HG02678 (cell line): ENCODE results near the gene OBSCN.

Experiments
- ATAC-seq: cut with Tn5 transposase; IDR thresholded peaks from one replicate; pipeline ENCODE4 v1.9.1; 2021; ENCODE audit warnings: mild to moderate bottlenecking, moderate library complexity; ENCODE audit not compliant: unreplicated experiment

OBSCN gene

GRCh38 chr1:228336308-228337030 lies 128.6 kb downstream of the OBSCN start:
- ATAC-seq: no peak

- ATAC-seq: no peak
These were observed 129.3 kb downstream of the OBSCN start for GRCh38 chr1:228337031-228337564.

GRCh38 chr1:228337711-228338520 lies 130.1 kb downstream of the OBSCN start:
- ATAC-seq: no peak

DNA sequence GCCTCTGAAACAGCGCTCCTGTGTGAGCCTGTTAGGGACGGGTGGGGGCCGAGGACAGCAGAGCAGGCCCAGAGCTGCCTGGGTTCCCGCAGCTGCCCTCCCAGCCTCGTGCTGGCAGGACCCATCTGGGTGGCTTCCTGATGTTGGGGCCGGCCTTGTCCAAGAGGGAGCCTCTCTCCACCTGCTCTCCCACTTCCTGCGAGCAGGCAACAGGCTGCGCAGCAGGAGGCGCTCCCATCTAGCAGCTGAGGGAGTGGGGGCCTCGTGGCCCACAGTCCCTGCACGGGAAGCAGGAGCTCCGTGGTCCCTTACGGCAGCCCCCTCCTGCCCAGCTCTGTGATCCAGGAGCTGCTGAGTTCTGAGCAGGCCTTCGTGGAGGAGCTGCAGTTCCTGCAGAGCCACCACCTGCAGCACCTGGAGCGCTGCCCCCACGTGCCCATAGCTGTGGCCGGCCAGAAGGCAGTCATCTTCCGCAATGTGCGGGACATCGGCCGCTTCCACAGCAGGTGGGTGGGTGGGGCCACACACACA lies 130.7 kb downstream of the OBSCN start:
- no peak for ATAC-seq

- no peak for ATAC-seq
These were observed 131.3 kb downstream of the OBSCN start for GRCh38 chr1:228339059-228339704.

DNA sequence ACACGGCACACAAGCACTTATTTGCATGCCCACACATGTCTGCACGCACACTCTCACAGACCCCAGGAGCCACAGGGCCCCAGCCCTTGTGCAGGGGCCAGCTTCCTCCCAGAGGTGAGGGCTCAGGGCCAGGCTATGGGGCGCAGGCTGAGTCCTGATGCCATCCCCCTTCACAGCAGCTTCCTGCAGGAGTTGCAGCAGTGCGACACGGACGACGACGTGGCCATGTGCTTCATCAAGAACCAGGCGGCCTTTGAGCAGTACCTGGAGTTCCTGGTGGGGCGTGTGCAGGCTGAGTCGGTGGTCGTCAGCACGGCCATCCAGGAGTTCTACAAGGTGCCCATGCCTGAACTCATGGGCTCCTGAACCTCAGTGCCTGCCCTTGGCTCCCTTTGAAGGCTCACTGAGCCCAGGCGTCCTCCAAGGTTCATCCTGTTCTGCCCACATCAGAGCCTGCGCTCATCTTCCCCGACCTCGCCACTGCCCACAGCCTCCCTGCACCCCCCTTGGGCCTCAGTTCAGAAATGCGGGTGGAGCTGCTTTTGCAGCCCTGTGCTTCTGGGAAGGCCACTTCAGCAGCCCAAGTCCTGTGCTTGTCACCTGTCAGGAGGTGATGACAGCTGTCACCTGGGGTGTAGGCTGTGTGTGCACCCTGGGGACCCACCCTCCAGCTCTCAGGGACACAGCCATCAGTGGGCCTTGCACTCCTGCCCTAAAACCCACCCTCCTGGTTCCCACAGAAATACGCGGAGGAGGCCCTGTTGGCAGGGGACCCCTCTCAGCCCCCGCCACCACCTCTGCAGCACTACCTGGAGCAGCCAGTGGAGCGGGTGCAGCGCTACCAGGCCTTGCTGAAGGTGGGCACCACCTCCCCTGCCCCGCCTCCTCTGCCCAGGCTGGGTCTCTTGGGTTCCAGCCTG lies 132.2 kb downstream of the OBSCN start:
- no peak for ATAC-seq

DNA sequence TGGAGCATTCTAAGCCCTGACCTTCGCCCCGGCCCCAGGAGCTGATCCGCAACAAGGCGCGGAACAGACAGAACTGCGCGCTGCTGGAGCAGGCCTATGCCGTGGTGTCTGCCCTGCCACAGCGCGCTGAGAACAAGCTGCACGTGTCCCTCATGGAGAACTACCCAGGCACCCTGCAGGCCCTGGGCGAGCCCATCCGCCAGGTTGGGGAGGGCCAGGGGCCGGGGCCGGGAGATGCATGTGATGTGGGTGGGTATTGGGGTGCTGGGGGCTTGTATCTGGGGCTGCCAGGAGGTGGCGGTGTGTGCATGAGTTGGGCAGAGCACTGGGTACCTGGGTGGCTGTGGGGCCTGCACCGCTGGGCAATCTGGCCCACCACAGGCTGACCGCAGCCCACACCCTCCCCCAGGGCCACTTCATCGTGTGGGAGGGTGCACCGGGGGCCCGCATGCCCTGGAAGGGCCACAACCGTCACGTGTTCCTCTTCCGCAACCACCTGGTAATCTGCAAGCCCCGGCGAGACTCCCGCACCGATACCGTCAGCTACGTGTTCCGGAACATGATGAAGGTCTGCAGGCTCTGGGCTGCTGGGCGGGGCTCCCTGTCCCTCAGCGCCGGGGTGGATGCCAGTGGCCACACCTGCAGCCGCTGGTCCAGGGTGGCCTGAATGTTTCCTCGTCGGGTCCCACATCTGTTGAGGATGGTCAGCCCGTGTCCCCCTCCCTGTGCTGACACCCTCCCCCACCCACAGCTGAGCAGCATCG lies 133.0 kb downstream of the OBSCN start:
- ATAC-seq: no peak

GRCh38 chr1:228341450-228341813 lies 133.6 kb downstream of the OBSCN start:
- ATAC-seq: no peak

DNA sequence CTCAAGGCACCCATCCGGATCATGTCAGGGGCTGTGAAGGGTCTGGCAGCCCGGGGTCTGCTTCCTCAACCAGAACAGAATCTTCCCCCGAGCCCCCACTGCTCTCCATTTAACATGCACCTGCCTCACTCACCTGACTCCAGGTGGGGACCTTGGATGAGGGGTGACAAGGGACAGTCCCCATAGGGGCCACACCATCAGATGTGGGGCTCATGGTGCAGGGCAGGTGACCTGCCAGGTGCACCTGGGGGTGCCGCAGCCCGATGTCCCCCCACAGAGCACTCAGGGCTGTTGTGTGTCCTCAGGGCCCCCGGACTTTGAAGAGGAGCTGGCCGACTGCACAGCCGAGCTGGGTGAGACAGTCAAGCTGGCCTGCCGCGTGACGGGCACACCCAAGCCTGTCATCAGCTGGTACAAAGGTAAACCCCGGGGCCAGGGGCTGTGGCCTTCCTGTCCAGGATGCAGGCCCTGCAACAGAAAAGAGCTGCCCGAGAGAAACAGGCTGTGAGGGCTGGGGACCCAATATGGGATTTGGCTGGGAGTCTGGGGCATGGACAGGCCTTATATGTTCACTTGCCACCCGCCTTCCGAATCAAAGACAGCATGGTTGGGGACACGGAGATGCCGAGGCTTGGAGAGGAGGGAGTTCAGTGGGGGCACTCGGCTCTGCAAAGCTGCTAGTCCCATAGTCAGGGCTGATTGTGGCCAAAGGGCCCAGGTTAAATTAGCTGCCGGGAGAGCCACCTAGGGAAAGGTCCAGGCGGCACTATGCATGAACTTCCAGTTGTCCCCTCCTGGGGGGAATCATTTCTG lies 134.2 kb downstream of the OBSCN start:
- no peak for ATAC-seq

- no peak for ATAC-seq
These were observed 134.9 kb downstream of the OBSCN start for GRCh38 chr1:228342627-228343190.

DNA sequence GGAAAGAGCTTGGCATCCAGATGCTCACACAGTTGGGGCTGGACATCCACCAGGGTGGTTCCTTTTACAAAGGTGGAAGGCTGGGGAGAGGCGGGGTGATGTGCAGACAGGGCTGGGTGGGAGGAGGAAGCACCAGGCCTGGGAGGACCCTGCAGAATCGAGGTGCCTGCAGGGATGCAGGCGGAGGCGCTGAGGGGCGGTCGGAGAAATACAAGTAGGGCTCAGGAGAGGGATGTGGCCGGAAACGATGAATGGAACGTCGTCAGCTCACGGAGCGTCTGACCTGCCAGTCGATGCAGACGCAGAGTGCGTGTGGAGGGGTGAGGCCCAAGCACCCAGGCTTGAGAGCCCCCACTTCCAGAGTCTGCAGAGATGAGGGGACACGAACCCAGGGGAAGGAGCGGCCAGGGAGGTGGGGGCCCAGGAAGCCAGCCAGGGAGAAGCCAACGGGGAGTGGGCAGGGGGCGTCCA lies 135.4 kb downstream of the OBSCN start:
- ATAC-seq: no peak

DNA sequence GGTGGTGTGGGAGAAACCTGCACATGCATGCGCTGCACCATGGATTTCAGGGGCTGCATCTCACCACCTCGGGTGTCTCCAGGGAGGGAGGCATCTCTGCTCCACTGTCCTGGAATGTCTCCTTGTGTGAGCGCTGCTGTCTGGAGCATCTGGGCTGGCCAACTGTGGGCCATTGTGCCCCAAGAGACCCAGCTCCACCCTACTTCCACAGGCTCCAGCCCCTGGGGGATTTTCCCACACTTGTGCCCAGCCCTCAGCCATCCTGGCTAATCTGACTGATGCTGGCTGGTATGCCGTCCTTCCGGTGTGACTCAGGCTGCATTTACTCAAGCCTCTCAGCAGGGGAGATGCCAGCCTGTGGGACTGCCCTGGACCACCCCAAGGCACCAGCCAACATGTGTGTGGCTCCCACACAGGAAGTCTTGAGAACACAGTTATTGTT lies 136.8 kb downstream of the OBSCN start:
- no peak for ATAC-seq

DNA sequence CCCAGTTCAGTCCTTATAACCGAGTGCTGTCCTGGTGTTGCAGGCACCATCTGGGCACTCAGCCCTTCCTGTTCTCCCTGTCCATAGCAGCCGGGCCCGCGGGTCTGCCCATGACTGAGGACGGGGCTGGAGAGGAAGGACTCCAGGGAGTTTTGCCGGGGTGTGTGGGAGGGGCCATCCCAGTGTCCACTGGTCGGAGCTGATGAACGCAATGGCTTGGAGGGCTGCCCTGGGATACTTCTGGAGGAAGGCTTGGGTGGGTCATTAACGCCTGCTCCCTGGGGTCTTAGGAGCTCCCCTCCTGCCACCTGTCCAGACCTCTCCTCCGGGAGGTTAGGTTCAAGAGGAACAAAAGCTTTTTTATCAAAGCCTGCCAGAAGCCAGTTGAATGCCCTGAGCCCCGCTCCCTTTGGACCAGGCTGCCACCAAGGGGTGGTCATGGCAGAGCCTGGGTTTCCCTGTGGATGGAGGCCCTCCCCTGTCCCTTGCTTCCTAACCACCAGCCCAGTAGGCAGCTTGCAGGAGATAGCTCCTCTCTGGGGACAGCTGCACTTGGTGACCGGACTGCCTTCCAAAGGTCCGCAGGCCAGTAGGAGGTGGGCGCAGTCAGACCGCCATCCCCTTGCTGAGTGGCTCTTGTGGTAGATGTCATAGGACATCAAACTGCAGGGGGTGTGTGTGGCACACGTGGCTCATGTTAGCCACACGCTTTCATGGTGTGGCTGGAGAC lies 137.5 kb downstream of the OBSCN start:
- ATAC-seq: no peak

- ATAC-seq: no peak
These were observed 138.9 kb downstream of the OBSCN start for GRCh38 chr1:228346731-228347130.

DNA sequence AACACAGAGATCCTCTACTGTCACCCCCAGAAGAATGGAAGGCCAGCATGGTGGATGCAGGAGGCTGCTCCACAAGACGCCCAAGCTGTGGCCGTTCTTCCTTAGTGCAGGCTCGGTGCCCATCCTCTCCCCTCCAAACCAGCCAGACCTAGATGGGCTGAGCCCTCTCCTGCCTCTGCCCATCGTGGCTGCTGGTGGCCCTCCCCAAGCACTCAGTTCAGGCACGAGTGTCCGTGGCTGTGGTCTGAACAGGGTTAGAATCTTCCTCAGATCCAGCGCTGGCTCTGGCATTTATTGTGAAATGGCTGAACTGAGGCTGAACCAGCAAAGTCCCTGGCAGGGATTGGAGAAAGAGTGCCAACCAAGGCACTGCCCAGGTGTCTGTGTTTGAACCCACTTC lies 139.3 kb downstream of the OBSCN start:
- ATAC-seq: no peak

- ATAC-seq: no peak
These were observed 141.0 kb downstream of the OBSCN start for GRCh38 chr1:228348708-228349467.

GRCh38 chr1:228349701-228350171 lies 141.9 kb downstream of the OBSCN start:
- ATAC-seq: no peak
